Common myeloid progenitor, CD34-positive (primary cell): Measurements from ENCODE around the gene KRT36.

Source experiments
- CTCF ChIA-PET: fragments of 350-600 bp; sonication (Branson Sonifier 250); formaldehyde crosslinking; loops from one replicate; lab custom pipeline; 2021; ENCODE audit warnings: antibody characterized with exemption; lab: Charles Lee
- POLR2A ChIA-PET: fragments of 350-600 bp; sonication (Branson Sonifier 250); formaldehyde crosslinking; loops from one replicate; lab custom pipeline; 2021; ENCODE audit warnings: antibody characterized with exemption; lab: Charles Lee
- DNase-seq, 3 donors: peaks; one replicate each; pipeline versions ENCODE4 v3.0.0 to v3.0.0-alpha.2; 2013
- H3K27ac ChIP-seq, 2 experiments: 1 replicate in 1 of 2; 2 replicates in 1 of 2; pipeline ENCODE4 v1.7.0; 2013; ENCODE audit warnings: inconsistent platforms in 2 of 2, low read length in 2 of 2, mild to moderate bottlenecking in 2 of 2, low read depth in 1 of 2, moderate library complexity in 1 of 2; ENCODE audit not compliant: severe bottlenecking in 2 of 2, insufficient read depth in 1 of 2, poor library complexity in 1 of 2
- H3K27me3 ChIP-seq, 5 experiments: replicated peaks in 2 of 5; 1 replicate in 3 of 5; 2 replicates in 2 of 5; pipeline versions ENCODE4 v1.6.1 to v1.7.0; 2013; ENCODE audit warnings: low read length in 4 of 5, mild to moderate bottlenecking in 2 of 5, moderate library complexity in 2 of 5, inconsistent platforms in 1 of 5; ENCODE audit not compliant: insufficient read depth in 5 of 5, control insufficient read depth in 4 of 5
- H3K36me3 ChIP-seq, 4 experiments: 1 replicate in 2 of 4; 2 replicates in 2 of 4; pipeline versions ENCODE4 v1.6.1 to v1.7.0; 2013; ENCODE audit warnings: low read length in 3 of 4, control low read depth in 1 of 4, mild to moderate bottlenecking in 1 of 4; ENCODE audit not compliant: control insufficient read depth in 4 of 4, insufficient read depth in 4 of 4
- H3K4me1 ChIP-seq, 4 experiments: 1 replicate in 3 of 4; 2 replicates in 1 of 4; pipeline versions ENCODE4 v1.6.1 to v1.7.1; 2013; ENCODE audit warnings: low read length in 3 of 4, mild to moderate bottlenecking in 3 of 4, control low read depth in 1 of 4, inconsistent platforms in 1 of 4, moderate library complexity in 1 of 4; ENCODE audit not compliant: control insufficient read depth in 4 of 4, insufficient read depth in 4 of 4; ENCODE audit errors: control extremely low read depth in 1 of 4
- H3K4me3 ChIP-seq, 7 experiments: 1 replicate in 4 of 7; 2 replicates in 3 of 7; pipeline versions ENCODE4 v1.5.1 to v1.7.0; 2013; ENCODE audit warnings: mild to moderate bottlenecking in 7 of 7, low read length in 6 of 7, moderate library complexity in 6 of 7, inconsistent platforms in 2 of 7, low read depth in 2 of 7, control low read depth in 1 of 7; ENCODE audit not compliant: insufficient read depth in 4 of 7, control insufficient read depth in 1 of 7; ENCODE audit errors: extremely low read depth in 1 of 7
- H3K9me3 ChIP-seq, 5 experiments: 1 replicate in 4 of 5; 2 replicates in 1 of 5; pipeline versions ENCODE4 v1.6.1 to v1.7.1; 2013; ENCODE audit warnings: low read length in 4 of 5, mild to moderate bottlenecking in 2 of 5, inconsistent platforms in 1 of 5, low read depth in 1 of 5, moderate library complexity in 1 of 5; ENCODE audit not compliant: control insufficient read depth in 4 of 5, insufficient read depth in 2 of 5; ENCODE audit errors: control extremely low read depth in 1 of 5
- WGBS: methylation state at CpG from one replicate; pipeline ENCODE4 v1.1.5; 2013; ENCODE audit not compliant: insufficient coverage; 5-methylcytosine and 5-hydroxymethylcytosine counted together

KRT36 gene

GRCh38 chr17:41483991-41484826 is 5.5 kb downstream of the KRT36 start:
- ChIA-PET POLR2A (no interaction called here), CTCF (interaction anchor here (0.5 to 1.2 kb wide), 2 partner anchors 11 to 12 kb away, joined by 3 read pairs; no protein-coding TSS in a partner anchor)

GRCh38 chr17:41483531-41483930 is 6.2 kb downstream of the KRT36 start:
- Histone ChIP-seq H3K4me3 (no peak overlapping the region), H3K36me3 (no peaks in the 10 kb centered on the region), H3K27ac (no peak overlapping the region), H3K27me3 (peaks cover 0 to 2% (median 0%) of the 10 kb centered on the region in 5 experiments), H3K4me1 (no peaks in the 10 kb centered on the region), H3K9me3 (no peaks in the 10 kb centered on the region)
- CTCF ChIA-PET: interaction anchor here (1.2 kb wide), 1 partner anchor 11 kb away, joined by 3 read pairs; no protein-coding TSS in a partner anchor
- DNase-seq: no peak
- WGBS: 100% methylated on average over 3 of the region's 9 CpGs
- POLR2A ChIA-PET: no interaction called here

More at GRCh38 chr17:41483991-41484826, 5.5 kb downstream of the KRT36 start:
- no peaks in the 10 kb centered on the region for H3K4me1 ChIP-seq
- H3K4me3 ChIP-seq: no peak overlapping the region
- H3K36me3 ChIP-seq: no peaks in the 10 kb centered on the region
- H3K27me3 ChIP-seq: peaks cover 0 to 2% (median 0%) of the 10 kb centered on the region in 5 experiments
- no peak overlapping the region for H3K27ac ChIP-seq
- no peaks in the 10 kb centered on the region for H3K9me3 ChIP-seq
- no peak for DNase-seq
- WGBS: 76% methylated on average over 5 of the region's 7 CpGs

DNA sequence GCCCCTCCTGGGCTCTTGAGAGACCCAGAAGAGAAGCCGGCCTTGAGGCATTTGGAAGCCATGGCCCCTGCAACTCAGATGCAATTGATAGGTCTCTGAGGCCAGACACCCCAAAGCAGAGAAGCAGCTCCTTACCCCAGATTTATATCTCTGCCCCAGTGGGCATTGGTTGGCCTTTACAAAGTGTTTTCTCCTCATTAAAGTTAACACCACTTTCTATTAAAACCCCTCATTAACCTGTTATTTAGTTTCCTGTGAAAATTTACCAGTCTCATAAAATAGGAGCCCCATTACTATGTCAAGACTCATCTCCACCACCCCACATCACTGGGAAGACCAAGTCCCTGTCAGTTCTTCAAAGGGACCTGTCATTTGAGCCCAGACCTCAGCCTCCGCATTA is 8.7 kb downstream of the KRT36 start, which contains the start of gene KRT35:
KRT35 (minus strand) TSS at position 116 of the 400 bp plus-strand sequence; CDS start at position 62, 54 bp downstream.
- no peaks in the 10 kb centered on the region for H3K36me3 ChIP-seq
- peak within 1 kb of the TSS in 1 of 7 experiments; percentile 5 for H3K4me3 ChIP-seq
- H3K9me3 ChIP-seq: no peaks in the 10 kb centered on the region
- ChIA-PET CTCF (interaction anchor here (1.2 kb wide), 1 partner anchor 14 kb away, joined by 3 read pairs; no protein-coding TSS in a partner anchor), POLR2A (no interaction called here)
- H3K4me1 ChIP-seq: no peaks in the 10 kb centered on the region
- DNase-seq: no peak
- H3K27me3 ChIP-seq: peaks cover 0 to 2% (median 0%) of the 10 kb centered on the region in 5 experiments
- 100% methylated on average over 2 of the region's 2 CpGs for WGBS
- no peak within 1 kb of the TSS for H3K27ac ChIP-seq

DNA sequence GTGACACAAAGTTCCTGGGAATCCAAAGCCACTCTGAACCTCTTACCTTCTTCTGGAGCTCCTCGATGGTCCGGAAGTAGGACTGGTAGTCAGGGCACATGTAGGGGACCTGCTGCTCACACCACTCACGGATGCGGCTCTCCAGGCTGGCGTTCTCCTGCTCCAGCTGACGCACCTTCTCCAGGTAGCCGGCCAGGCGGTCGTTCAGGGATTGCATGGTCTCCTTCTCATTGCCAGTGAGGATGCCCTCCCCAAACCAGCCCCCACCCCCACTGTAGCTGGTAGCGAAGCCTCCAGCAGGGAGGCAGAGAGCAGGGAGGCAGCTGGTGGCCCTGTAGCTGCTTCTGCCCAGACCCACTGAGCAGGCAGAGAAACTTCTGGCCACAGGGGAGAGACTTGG is 9.1 kb downstream of the KRT36 start:
- Histone ChIP-seq H3K27me3 (peaks cover 0 to 2% (median 0%) of the 10 kb centered on the region in 5 experiments), H3K4me3 (no peak overlapping the region), H3K9me3 (no peaks in the 10 kb centered on the region), H3K36me3 (no peaks in the 10 kb centered on the region), H3K4me1 (no peaks in the 10 kb centered on the region), H3K27ac (no peak overlapping the region)
- POLR2A ChIA-PET: no interaction called here
- DNase-seq: no peak
- 98% methylated on average over 7 of the region's 10 CpGs for WGBS
- CTCF ChIA-PET: interaction anchor here (1.2 kb wide), 1 partner anchor 15 kb away, joined by 3 read pairs; no protein-coding TSS in a partner anchor

DNA sequence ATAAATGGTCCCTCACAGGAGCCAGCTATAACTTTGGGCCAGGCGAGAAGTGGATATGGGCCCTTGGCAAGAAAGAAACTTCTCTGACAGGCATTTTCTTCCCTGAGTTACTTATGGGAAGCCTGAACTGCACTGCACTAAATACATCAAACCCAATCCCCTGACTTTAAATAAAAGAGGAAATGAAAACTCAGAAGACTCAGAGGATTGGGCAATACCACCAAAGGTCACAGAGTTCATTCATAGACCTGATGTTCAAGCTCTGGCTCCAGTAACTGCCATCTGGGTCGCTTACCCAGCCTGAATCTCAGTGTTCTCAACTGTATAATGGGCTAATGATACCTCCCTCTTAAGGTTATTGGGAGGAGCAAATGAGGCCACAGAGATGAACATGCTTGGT is 9.6 kb downstream of the KRT36 start:
- Histone ChIP-seq H3K4me1 (no peaks in the 10 kb centered on the region), H3K27me3 (peaks cover 0 to 2% (median 0%) of the 10 kb centered on the region in 5 experiments), H3K4me3 (no peak overlapping the region), H3K9me3 (no peaks in the 10 kb centered on the region), H3K27ac (no peak overlapping the region), H3K36me3 (no peaks in the 10 kb centered on the region)
- DNase-seq: peak in 2 of 3 donors; percentile 9 to 12
- CTCF ChIA-PET: interaction anchor here (0.8 to 1.2 kb wide), 2 partner anchors 15 to 69 kb away, joined by 3 read pairs; no protein-coding TSS in a partner anchor
- WGBS: 63% methylated on average over 2 of the region's 2 CpGs
- POLR2A ChIA-PET: no interaction called here

DNA sequence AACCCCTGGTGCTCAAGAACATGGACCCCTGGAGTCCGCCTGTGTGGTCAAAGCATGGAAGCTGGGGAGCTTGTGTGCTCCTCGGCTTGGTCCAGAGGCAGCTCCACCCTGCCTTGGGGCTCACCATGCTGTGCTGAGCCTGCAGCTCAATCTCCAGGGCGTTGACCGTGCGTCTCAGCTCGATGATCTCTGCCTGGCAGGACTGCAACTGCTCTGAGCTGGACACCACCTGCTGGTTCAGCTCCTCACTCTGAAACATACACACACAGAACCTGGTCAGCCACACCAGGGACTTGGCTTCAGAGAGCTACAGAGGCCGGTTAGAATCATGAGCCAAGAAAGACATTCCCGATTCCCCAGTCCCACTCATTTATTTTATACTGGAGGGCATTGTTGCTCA is 11.5 kb downstream of the KRT36 start:
- Histone ChIP-seq H3K27ac (no peak overlapping the region), H3K27me3 (peaks cover 0 to 2% (median 0%) of the 10 kb centered on the region in 5 experiments), H3K4me1 (no peaks in the 10 kb centered on the region), H3K36me3 (no peaks in the 10 kb centered on the region), H3K4me3 (no peak overlapping the region), H3K9me3 (peaks cover 0 to 2% (median 0%) of the 10 kb centered on the region in 5 experiments)
- no peak for DNase-seq
- ChIA-PET POLR2A (no interaction called here), CTCF (interaction anchor here (0.7 kb wide), 2 partner anchors 16 to 51 kb away, joined by 3 read pairs; no protein-coding TSS in a partner anchor)
- 100% methylated on average over 6 of the region's 8 CpGs for WGBS
